GM18526 (cell line): ENCODE measurements around the gene C6orf89.

ENCODE experiments used
- POLR2A ChIP-seq: IDR thresholded peaks from 3 replicates; pipeline ENCODE4 v1.6.1; 2011; ENCODE audit not compliant: insufficient read length; ENCODE audit errors: extremely low read depth

Gene C6orf89

GRCh38 chr6:36893976-36894932 is 8.5 kb downstream of the C6orf89 start:
- TF ChIP-seq POLR2A, result no peak

GRCh38 chr6:36897609-36898008 is 11.9 kb downstream of the C6orf89 start:
- no peak for TF ChIP-seq POLR2A

GRCh38 chr6:36904114-36904513 is 18.4 kb downstream of the C6orf89 start:
- no peak for TF ChIP-seq POLR2A

GRCh38 chr6:36904851-36905393 is 19.2 kb downstream of the C6orf89 start:
- TF ChIP-seq POLR2A, result no peak

GRCh38 chr6:36906539-36907325 is 21.0 kb downstream of the C6orf89 start:
- no peak for TF ChIP-seq POLR2A

GRCh38 chr6:36907781-36908180 is 22.0 kb downstream of the C6orf89 start:
- no peak for TF ChIP-seq POLR2A

GRCh38 chr6:36908747-36909146 is 23.0 kb downstream of the C6orf89 start:
- no peak for TF ChIP-seq POLR2A

- no peak for TF ChIP-seq POLR2A
Measured at GRCh38 chr6:36912030-36912454, 26.3 kb downstream of the C6orf89 start.

GRCh38 chr6:36912586-36912985 is 26.8 kb downstream of the C6orf89 start:
- TF ChIP-seq POLR2A, result no peak

GRCh38 chr6:36913082-36913481 is 27.3 kb downstream of the C6orf89 start:
- TF ChIP-seq POLR2A, result no peak

GRCh38 chr6:36914227-36914794 is 28.6 kb downstream of the C6orf89 start:
- TF ChIP-seq POLR2A, result no peak

GRCh38 chr6:36915599-36915998 is 29.8 kb downstream of the C6orf89 start:
- no peak for TF ChIP-seq POLR2A

- no peak for TF ChIP-seq POLR2A
Measured at GRCh38 chr6:36916126-36916525, 30.4 kb downstream of the C6orf89 start.

- no peak for TF ChIP-seq POLR2A
Measured at GRCh38 chr6:36917541-36918193, 31.9 kb downstream of the C6orf89 start.

- TF ChIP-seq POLR2A, result no peak
Measured at GRCh38 chr6:36920049-36920448, 34.3 kb downstream of the C6orf89 start.

- no peak for TF ChIP-seq POLR2A
Measured at GRCh38 chr6:36920546-36920945, 34.8 kb downstream of the C6orf89 start.
